ENCODE measurements around the gene ZAP70. TPM values are rescaled to one million over a fixed set of nuclear protein-coding genes. Genes with fewer than 3 reads are reported as not detected.
A peak's percentile ranks its signal among the peaks of the same experiment; 100 is the strongest.

Gene ZAP70
- total RNA-seq, 1 donor from 2014 or later = 0.37 TPM

DNA sequence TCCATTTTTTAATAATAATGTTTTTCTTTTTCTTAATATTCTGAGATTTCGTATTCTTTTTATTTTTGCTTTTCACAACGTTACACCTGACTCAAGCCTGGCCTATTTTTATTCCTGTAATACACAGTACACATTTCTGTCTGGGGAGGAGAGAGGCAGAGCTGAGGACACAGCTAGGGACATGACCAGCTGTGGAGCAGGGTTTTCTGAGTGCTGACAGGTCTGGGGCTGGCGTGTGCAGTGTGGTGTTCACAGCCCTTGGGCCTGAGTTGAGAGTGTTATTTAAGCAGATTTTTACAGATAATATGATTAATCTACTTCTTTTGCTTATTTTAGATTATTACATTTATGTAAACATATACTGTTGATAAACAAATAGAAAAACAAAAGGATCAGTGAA lies 55.9 kb downstream of the ZAP70 start:
- DNase-seq (ENCODE audit: low spot score) = no peak
- H3K4me3 Mint-ChIP-seq (ENCODE audit: unreplicated experiment) = no peak overlapping the region
- peaks cover 26% of the 10 kb centered on the region for H3K36me3 Mint-ChIP-seq (ENCODE audit: low read depth)
- no peaks in the 10 kb centered on the region for H3K9me3 Mint-ChIP-seq (ENCODE audit: low read depth)
- H3K27me3 Mint-ChIP-seq (ENCODE audit: low read depth) = no peaks in the 10 kb centered on the region
- H3K4me1 Mint-ChIP-seq (ENCODE audit: low read depth) = peaks cover 5% of the 10 kb centered on the region
- H3K27ac Mint-ChIP-seq (ENCODE audit: unreplicated experiment) = no peak overlapping the region
- TF ChIP-seq, protein P1, sequence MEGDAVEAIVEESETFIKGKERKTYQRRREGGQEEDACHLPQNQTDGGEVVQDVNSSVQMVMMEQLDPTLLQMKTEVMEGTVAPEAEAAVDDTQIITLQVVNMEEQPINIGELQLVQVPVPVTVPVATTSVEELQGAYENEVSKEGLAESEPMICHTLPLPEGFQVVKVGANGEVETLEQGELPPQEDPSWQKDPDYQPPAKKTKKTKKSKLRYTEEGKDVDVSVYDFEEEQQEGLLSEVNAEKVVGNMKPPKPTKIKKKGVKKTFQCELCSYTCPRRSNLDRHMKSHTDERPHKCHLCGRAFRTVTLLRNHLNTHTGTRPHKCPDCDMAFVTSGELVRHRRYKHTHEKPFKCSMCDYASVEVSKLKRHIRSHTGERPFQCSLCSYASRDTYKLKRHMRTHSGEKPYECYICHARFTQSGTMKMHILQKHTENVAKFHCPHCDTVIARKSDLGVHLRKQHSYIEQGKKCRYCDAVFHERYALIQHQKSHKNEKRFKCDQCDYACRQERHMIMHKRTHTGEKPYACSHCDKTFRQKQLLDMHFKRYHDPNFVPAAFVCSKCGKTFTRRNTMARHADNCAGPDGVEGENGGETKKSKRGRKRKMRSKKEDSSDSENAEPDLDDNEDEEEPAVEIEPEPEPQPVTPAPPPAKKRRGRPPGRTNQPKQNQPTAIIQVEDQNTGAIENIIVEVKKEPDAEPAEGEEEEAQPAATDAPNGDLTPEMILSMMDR (IDR thresholded peaks at IDR 0.05) = no peak

GRCh38 chr2:97769711-97770110 lies 56.3 kb downstream of the ZAP70 start:
- Mint-ChIP-seq H3K27ac (ENCODE audit: unreplicated experiment) (no peak overlapping the region), H3K9me3 (ENCODE audit: low read depth) (no peaks in the 10 kb centered on the region), H3K27me3 (ENCODE audit: low read depth) (no peaks in the 10 kb centered on the region), H3K4me3 (ENCODE audit: unreplicated experiment) (no peak overlapping the region), H3K36me3 (ENCODE audit: low read depth) (peaks cover 30% of the 10 kb centered on the region), H3K4me1 (ENCODE audit: low read depth) (peaks cover 5% of the 10 kb centered on the region)
- TF ChIP-seq, protein P1 (IDR thresholded peaks at IDR 0.05) = no peak
- no peak for DNase-seq (ENCODE audit: low spot score)

GRCh38 chr2:97770445-97770844 lies 57.1 kb downstream of the ZAP70 start:
- TF ChIP-seq, protein P1 (IDR thresholded peaks at IDR 0.05) = no peak
- no peak for DNase-seq (ENCODE audit: low spot score)
- no peak overlapping the region for H3K27ac Mint-ChIP-seq (ENCODE audit: unreplicated experiment)
- peaks cover 24% of the 10 kb centered on the region for H3K36me3 Mint-ChIP-seq (ENCODE audit: low read depth)
- H3K27me3 Mint-ChIP-seq (ENCODE audit: low read depth) = no peaks in the 10 kb centered on the region
- no peak overlapping the region for H3K4me3 Mint-ChIP-seq (ENCODE audit: unreplicated experiment)
- H3K4me1 Mint-ChIP-seq (ENCODE audit: low read depth) = peaks cover 5% of the 10 kb centered on the region
- H3K9me3 Mint-ChIP-seq (ENCODE audit: low read depth) = no peaks in the 10 kb centered on the region

GRCh38 chr2:97774425-97774824 lies 61.0 kb downstream of the ZAP70 start:
- Mint-ChIP-seq H3K4me3 (ENCODE audit: unreplicated experiment) (no peak overlapping the region), H3K27me3 (ENCODE audit: low read depth) (no peaks in the 10 kb centered on the region), H3K27ac (ENCODE audit: unreplicated experiment) (no peak overlapping the region), H3K36me3 (ENCODE audit: low read depth) (peaks cover 29% of the 10 kb centered on the region), H3K9me3 (ENCODE audit: low read depth) (no peaks in the 10 kb centered on the region), H3K4me1 (ENCODE audit: low read depth) (no peaks in the 10 kb centered on the region)
- no peak for DNase-seq (ENCODE audit: low spot score)
- TF ChIP-seq, protein P1 (IDR thresholded peaks at IDR 0.05) = peak; percentile 62

- H3K36me3 Mint-ChIP-seq (ENCODE audit: low read depth) = peaks cover 30% of the 10 kb centered on the region
- H3K4me1 Mint-ChIP-seq (ENCODE audit: low read depth) = no peaks in the 10 kb centered on the region
- TF ChIP-seq, protein P1 (IDR thresholded peaks at IDR 0.05) = no peak
- no peak overlapping the region for H3K27ac Mint-ChIP-seq (ENCODE audit: unreplicated experiment)
- no peak overlapping the region for H3K4me3 Mint-ChIP-seq (ENCODE audit: unreplicated experiment)
- DNase-seq (ENCODE audit: low spot score) = no peak
- H3K27me3 Mint-ChIP-seq (ENCODE audit: low read depth) = no peaks in the 10 kb centered on the region
- no peaks in the 10 kb centered on the region for H3K9me3 Mint-ChIP-seq (ENCODE audit: low read depth)
These were observed 61.7 kb downstream of the ZAP70 start for GRCh38 chr2:97775074-97775473.
